Measurements from ENCODE around the gene RNFT2.
"Not testable (repeated sequence)": the region's sequence is repeated elsewhere in the genome, so short reads cannot be mapped to it uniquely, and the experiment has no call there.

The RNFT2 gene

GRCh38 chr12:116745554-116745953, 7.4 kb downstream of the RNFT2 start:
- no peak for DNase-seq

- no peak for DNase-seq
These were observed 11.8 kb downstream of the RNFT2 start for GRCh38 chr12:116749884-116750283.

GRCh38 chr12:116750298-116750697, 12.2 kb downstream of the RNFT2 start:
- DNase-seq, result no peak

GRCh38 chr12:116754097-116754496, 16.0 kb downstream of the RNFT2 start:
- DNase-seq, result not testable (repeated sequence)

- DNase-seq, result not testable (repeated sequence)
These were observed 16.7 kb downstream of the RNFT2 start for GRCh38 chr12:116754783-116755182.

- DNase-seq, result peak; percentile 51
These were observed 21.9 kb downstream of the RNFT2 start for GRCh38 chr12:116759783-116760621.

- no peak for DNase-seq
These were observed 22.5 kb downstream of the RNFT2 start for GRCh38 chr12:116760622-116761020.

GRCh38 chr12:116761499-116761898, 23.4 kb downstream of the RNFT2 start:
- no peak for DNase-seq

- DNase-seq, result no peak
These were observed 27.2 kb downstream of the RNFT2 start for GRCh38 chr12:116765271-116765670.

- DNase-seq, result no peak
These were observed 28.2 kb downstream of the RNFT2 start for GRCh38 chr12:116766285-116766684.

- no peak for DNase-seq
These were observed 28.6 kb downstream of the RNFT2 start for GRCh38 chr12:116766746-116767145.

- DNase-seq, result no peak
These were observed 33.5 kb downstream of the RNFT2 start for GRCh38 chr12:116771651-116772050.

GRCh38 chr12:116773276-116773731, 35.2 kb downstream of the RNFT2 start:
- no peak for DNase-seq

GRCh38 chr12:116774020-116774419, 35.9 kb downstream of the RNFT2 start:
- DNase-seq, result no peak

GRCh38 chr12:116777245-116777644, 39.1 kb downstream of the RNFT2 start:
- DNase-seq, result no peak

- no peak for DNase-seq
These were observed 41.5 kb downstream of the RNFT2 start for GRCh38 chr12:116779597-116779996.

GRCh38 chr12:116780942-116781341, 42.8 kb downstream of the RNFT2 start:
- no peak for DNase-seq

GRCh38 chr12:116783525-116784237, 45.6 kb downstream of the RNFT2 start:
- no peak for DNase-seq

- no peak for DNase-seq
These were observed 46.1 kb downstream of the RNFT2 start for GRCh38 chr12:116784238-116784612.

GRCh38 chr12:116789562-116789961, 51.4 kb downstream of the RNFT2 start:
- not testable (repeated sequence) for DNase-seq

- DNase-seq, result no peak
These were observed 52.0 kb downstream of the RNFT2 start for GRCh38 chr12:116790066-116790465.

GRCh38 chr12:116792403-116792802, 54.3 kb downstream of the RNFT2 start:
- DNase-seq, result no peak

GRCh38 chr12:116794725-116795124, 56.6 kb downstream of the RNFT2 start:
- no peak for DNase-seq

- no peak for DNase-seq
These were observed 59.8 kb downstream of the RNFT2 start for GRCh38 chr12:116797885-116798284.

Data from GF-D8 (cell line).